Neural cell (in vitro differentiated cells): ENCODE results near the gene PRKCZ.

Experiments used
- CTCF ChIP-seq: fragments of 450-650 bp; IDR thresholded peaks from 2 replicates; pipeline ENCODE4 v1.5.1; 2014; ENCODE audit warnings: antibody characterized with exemption, mild to moderate bottlenecking, moderate library complexity; ENCODE audit not compliant: poor library complexity, severe bottlenecking
- POLR2AphosphoS5 ChIP-seq: IDR thresholded peaks from 2 replicates; pipeline ENCODE4 v1.6.1; 2012
- REST ChIP-seq: IDR thresholded peaks from 2 replicates; pipeline ENCODE4 v1.6.1; 2012; ENCODE audit warnings: borderline replicate concordance

DNA sequence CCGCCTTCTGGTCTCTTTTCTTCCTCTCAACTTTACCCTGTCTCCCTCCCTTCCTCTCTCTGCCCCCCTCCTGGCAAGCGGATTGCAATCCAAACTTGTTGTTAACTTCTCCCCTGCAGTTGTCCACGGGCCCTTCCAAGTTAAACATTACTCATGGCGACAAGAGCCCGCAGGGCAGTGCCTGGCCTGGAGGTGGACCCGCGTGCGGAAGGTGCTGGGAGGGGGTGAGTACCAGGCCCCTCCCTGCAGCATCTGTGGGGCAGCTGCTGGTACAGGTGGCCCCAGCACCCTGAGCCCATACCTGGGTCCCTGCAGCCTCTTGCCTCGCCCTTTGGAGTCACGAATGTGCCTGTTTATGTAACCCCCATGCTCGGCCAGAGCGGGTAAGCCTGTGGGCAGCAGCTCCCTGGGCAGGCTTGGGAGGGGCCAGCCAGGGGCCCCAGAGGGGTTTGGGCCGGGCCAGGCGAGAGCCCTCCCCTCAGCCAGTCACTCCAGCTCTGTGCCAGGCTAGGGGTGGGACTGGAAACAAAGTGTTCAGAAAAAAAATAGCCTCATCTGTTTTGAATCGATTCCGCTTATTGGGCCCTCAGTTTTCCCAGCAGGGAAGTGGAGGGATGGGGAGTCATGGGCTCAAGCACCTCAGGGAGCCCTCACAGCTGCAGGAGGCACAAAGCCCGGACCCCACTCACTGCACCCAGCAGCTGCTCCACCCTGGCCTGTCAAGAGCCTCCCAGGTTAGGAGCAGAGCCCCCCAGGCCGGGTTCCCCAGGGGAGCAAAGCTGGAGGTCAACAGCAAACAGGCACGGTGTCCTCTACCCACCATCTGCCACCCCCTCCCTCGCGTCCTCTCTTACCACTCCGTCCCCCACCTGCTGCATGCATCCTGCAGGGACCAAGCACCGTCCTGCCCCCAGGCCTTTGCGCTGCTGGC is 158.4 kb downstream of the PRKCZ start:
- TF ChIP-seq REST (no peak), CTCF (no peak), POLR2AphosphoS5 (no peak)
